AG09309 (cell line): ENCODE measurements around the gene AKR1C2.
"Not testable (repeated sequence)": the region's sequence is repeated elsewhere in the genome, so short reads cannot be mapped to it uniquely, and the experiment has no call there.

Experiments
- DNase-seq: peaks from one replicate; pipeline ENCODE4 v3.0.0-alpha.2; 2010; ENCODE audit warnings: low read depth
- H3K4me3 ChIP-seq: 2 replicates; pipeline ENCODE4 v1.5.1; 2011; ENCODE audit warnings: mild to moderate bottlenecking, low read depth, low read length, moderate library complexity; ENCODE audit not compliant: control insufficient read depth
- CTCF ChIP-seq: IDR thresholded peaks from 2 replicates; pipeline ENCODE4 v1.5.1; 2011; ENCODE audit warnings: mild to moderate bottlenecking, low read depth, low read length, inconsistent platforms; ENCODE audit not compliant: insufficient read depth, control insufficient read depth; ENCODE audit errors: missing control alignments

The AKR1C2 gene

GRCh38 chr10:5003127-5004029, at the start of gene AKR1C2:
TSS of gene AKR1C2 (minus strand) at chr10:5003857. CDS start at chr10:5003835, 22 bp downstream.
- DNase-seq, H3K4me3 ChIP-seq: not testable (repeated sequence)

DNA sequence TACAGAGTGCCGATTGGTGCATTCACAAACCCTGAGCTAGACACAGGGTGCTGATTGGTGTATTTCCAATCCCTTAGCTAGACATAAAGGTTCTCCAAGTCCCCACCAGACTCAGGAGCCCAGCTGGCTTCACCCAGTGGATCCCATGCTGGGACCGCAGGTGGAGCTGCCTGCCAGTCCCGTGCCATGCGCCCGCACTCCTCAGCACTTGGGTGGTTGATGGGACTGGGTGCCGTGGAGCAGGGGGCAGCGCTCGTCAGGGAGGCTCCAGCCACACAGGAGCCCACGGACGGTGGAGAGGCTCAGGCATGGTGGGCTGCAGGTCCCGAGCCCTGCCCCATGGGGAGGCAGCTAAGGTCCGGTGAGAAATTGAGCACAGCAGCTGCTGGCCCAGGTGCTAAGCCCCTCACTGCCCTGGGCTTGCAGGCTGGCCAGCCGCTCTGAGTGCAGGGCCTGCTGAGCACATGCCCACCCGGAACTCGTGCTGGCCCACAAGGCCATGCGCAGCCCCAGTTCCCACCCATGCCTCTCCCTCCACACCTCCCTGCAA, 49.4 kb upstream of the AKR1C2 start:
- DNase-seq, H3K4me3 ChIP-seq: not testable (repeated sequence)

GRCh38 chr10:5047912-5048628, 44.4 kb upstream of the AKR1C2 start:
- TF ChIP-seq CTCF = no peak
- no peak overlapping the region for H3K4me3 ChIP-seq
- DNase-seq = no peak

- DNase-seq, H3K4me3 ChIP-seq: not testable (repeated sequence)
These were observed 43.4 kb upstream of the AKR1C2 start for GRCh38 chr10:5047055-5047454.

DNA sequence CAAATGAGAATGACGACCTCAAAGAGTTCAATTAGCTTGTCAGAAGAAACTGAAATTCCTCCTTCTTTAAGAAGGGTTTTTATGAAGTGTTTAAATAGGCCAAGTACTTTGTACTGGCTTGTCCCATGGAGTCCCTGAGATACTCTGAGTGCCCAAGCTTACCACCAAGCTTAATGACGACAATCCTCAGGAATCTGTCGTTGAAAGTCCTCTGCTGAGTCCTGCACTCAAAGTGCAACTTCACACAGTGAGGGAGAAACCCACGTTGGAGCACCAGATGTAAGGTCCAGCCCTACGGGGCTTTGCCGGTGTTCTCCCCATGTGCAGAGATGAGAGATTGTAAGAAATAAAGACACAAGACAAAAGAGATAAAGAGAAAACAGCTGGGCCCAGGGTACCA, 42.8 kb upstream of the AKR1C2 start:
- no peak for TF ChIP-seq CTCF
- no peak for DNase-seq
- no peak overlapping the region for H3K4me3 ChIP-seq

- TF ChIP-seq CTCF = no peak
- no peak overlapping the region for H3K4me3 ChIP-seq
- no peak for DNase-seq
These were observed 41.4 kb upstream of the AKR1C2 start for GRCh38 chr10:5045095-5045494.

GRCh38 chr10:5043716-5044115, 40.1 kb upstream of the AKR1C2 start:
- DNase-seq = no peak
- no peak overlapping the region for H3K4me3 ChIP-seq
- no peak for TF ChIP-seq CTCF

GRCh38 chr10:5042922-5043321, 39.3 kb upstream of the AKR1C2 start:
- DNase-seq = no peak
- TF ChIP-seq CTCF = no peak
- H3K4me3 ChIP-seq = no peak overlapping the region
